ENCODE data around the gene ABCC4.
"Not testable (repeated sequence)": the region's sequence is repeated elsewhere in the genome, so short reads cannot be mapped to it uniquely, and the experiment has no call there.

GRCh38 chr13:95268343-95269065 is 32.7 kb downstream of the ABCC4 start:
- TF ChIP-seq CTCF (conservative IDR thresholded peaks at IDR 0.05; ENCODE audit: low read depth in 2 of 2); EZH2 (IDR thresholded peaks at IDR 0.05; ENCODE audit: low read depth, unreplicated experiment); POLR2AphosphoS5 (IDR thresholded peaks at IDR 0.05; ENCODE audit: low read depth); ETS1 (IDR thresholded peaks at IDR 0.05); CREB1 (CRISPR knock-in tag; IDR thresholded peaks at IDR 0.05; ENCODE audit: low read depth); REST (IDR thresholded peaks at IDR 0.05; ENCODE audit: unreplicated experiment); EZH2phosphoT487 (IDR thresholded peaks at IDR 0.05; ENCODE audit: unreplicated experiment); NANOG (IDR thresholded peaks at IDR 0.05; ENCODE audit: borderline replicate concordance); ZNF462 (CRISPR knock-in tag; IDR thresholded peaks at IDR 0.05); ZNF114 (CRISPR knock-in tag; IDR thresholded peaks at IDR 0.05); JUNB (IDR thresholded peaks at IDR 0.05; ENCODE audit: unreplicated experiment): not testable (repeated sequence)
